Pancreas (tissue), 10 donors: Measurements from ENCODE around the gene MAP7D3. TPM values are rescaled to one million over a fixed set of nuclear protein-coding genes. Genes with fewer than 3 reads are reported as not detected.

Experiments used
- ATAC-seq, 4 donors: fragments of 200-7000 bp; cut with Tn5 transposase; one replicate each; pipeline versions ENCODE4 v1.8.0 to v1.9.1; 2020; ENCODE audit warnings: mild to moderate bottlenecking in 4 of 4, moderate library complexity in 4 of 4
- DNase-seq, 6 donors: peaks; one replicate each; pipeline ENCODE4 v3.0.0-alpha.2; 2020
- FAIRE-seq: peaks from 2 replicates; lab custom pipeline; 2012; peaks lifted over from hg19 to GRCh38; lab: Jason Lieb, UNC
- H3K27ac ChIP-seq, 4 donors: fragments of 200-600 bp; sonication (generic); 1 replicate in 3 of 4; 2 replicates in 1 of 4; pipeline versions ENCODE4 v1.5.0 to v1.8.0; 2020
- H3K27me3 ChIP-seq, 4 donors: fragments of 200-600 bp; one replicate each; pipeline ENCODE4 v1.8.0; 2021
- H3K36me3 ChIP-seq, 3 donors: fragments of 200-600 bp; sonication (generic) in 1 of 3; one replicate each; pipeline versions ENCODE4 v1.5.0 to v1.8.0; 2020 to 2021
- H3K4me1 ChIP-seq, 3 donors: fragments of 200-600 bp; one replicate each; pipeline ENCODE4 v1.8.0; 2021
- H3K4me3 ChIP-seq, 4 donors: fragments of 200-600 bp; sonication (generic) in 2 of 4; one replicate each; pipeline versions ENCODE4 v1.5.0 to v1.8.0; 2020 to 2021
- H3K9me3 ChIP-seq, 4 donors: fragments of 200-600 bp; one replicate each; pipeline ENCODE4 v1.8.0; 2021
- CTCF ChIP-seq, 4 donors: fragments of 200-600 bp; sonication (generic) in 3 of 4; IDR thresholded peaks; one replicate each; pipeline versions ENCODE4 v1.5.0 to v1.8.0; 2021; ENCODE audit warnings: antibody characterized with exemption in 4 of 4
- WGBS, 2 donors: extraction: QIAGEN DNeasy Blood & Tissue Kit; methylation state at CpG; one replicate each; pipeline ENCODE4 v1.1.7; 2013; 5-methylcytosine and 5-hydroxymethylcytosine counted together
- intact Hi-C, 3 donors: fragments of 100-400 bp; cut with DNase I; formaldehyde crosslinking; loops; one replicate each; pipeline versions ENCODE4 v1.11.1 to v1.14.2; 2022
- polyA plus RNA-seq, 2 donors: library from polyadenylated mRNA; stranded (reverse); fragments of 200-250 nt; gene quantifications; one replicate each; pipeline ENCODE4 v1.2.3, GENCODE V29; 2013
- total RNA-seq, 6 donors: library from RNA; stranded (reverse); fragmentation: NEBNext Ultra II Directional in 4 of 6; extraction: Animal tissue kit (Norgen Biotek cat#: 25700) in 4 of 6; gene quantifications; one replicate each; pipeline versions ENCODE4 v1.2.1 to v1.2.4, GENCODE V29; 2021 to 2023
- donor health status: healthy with polysubstance abuse.
- donor health status: DM: no; HTN: no; CAD: no; lungs with moderate emphysema.
- donor health status: DM: no; HTN: no; CAD: no.
- donor health status: control.
- donor health status: control.
- donor health status: Bipolar disorder and iron deficiency.
- donor health status: DM: yes; HTN: yes; CAD: no.
- donor health status: DM: no; HTN: no; CAD: no.
- donor health status: DM: no; HTN: no; CAD: no.
- donor health status: DM: yes; HTN: yes; CAD: no.

The MAP7D3 gene
- total and polyA plus RNA-seq, 8 donors, result 1.1 to 3.6 (median 2.2) TPM

GRCh38 chrX:136199365-136199764 lies 51.8 kb downstream of the MAP7D3 start:
- intact Hi-C loops, result no loop called here
- H3K36me3 ChIP-seq, result no peaks in the 10 kb centered on the region
- H3K27me3 ChIP-seq, result peaks cover 0 to 8% (median 0%) of the 10 kb centered on the region in 4 donors
- H3K4me3 ChIP-seq, result no peak overlapping the region
- no peaks in the 10 kb centered on the region for H3K4me1 ChIP-seq
- no peak overlapping the region for H3K27ac ChIP-seq
- no peak for TF ChIP-seq CTCF (IDR thresholded peaks at IDR 0.05)
- 46 to 63% methylated on average over 4 of the region's 4 CpGs for WGBS, 2 donors
- H3K9me3 ChIP-seq, result no peaks in the 10 kb centered on the region
- no peak for DNase-seq
- no peak for FAIRE-seq
- no peak for ATAC-seq

- intact Hi-C loops, result no loop called here
- no peak for TF ChIP-seq CTCF (IDR thresholded peaks at IDR 0.05)
- no peak for FAIRE-seq
- ATAC-seq, result no peak
- no peaks in the 10 kb centered on the region for H3K36me3 ChIP-seq
- H3K4me3 ChIP-seq, result no peak overlapping the region
- 63 to 77% methylated on average over 6 of the region's 6 CpGs for WGBS, 2 donors
- H3K9me3 ChIP-seq, result no peaks in the 10 kb centered on the region
- no peak for DNase-seq
- peaks cover 0 to 8% (median 0%) of the 10 kb centered on the region in 4 donors for H3K27me3 ChIP-seq
- no peaks in the 10 kb centered on the region for H3K4me1 ChIP-seq
- no peak overlapping the region for H3K27ac ChIP-seq
Measured at GRCh38 chrX:136198678-136199243, 52.4 kb downstream of the MAP7D3 start.

GRCh38 chrX:136198010-136198409 lies 53.2 kb downstream of the MAP7D3 start:
- DNase-seq (no peak), FAIRE-seq (no peak), ATAC-seq (no peak)
- Histone ChIP-seq H3K36me3 (no peaks in the 10 kb centered on the region), H3K9me3 (no peaks in the 10 kb centered on the region), H3K27me3 (peaks cover 0 to 8% (median 0%) of the 10 kb centered on the region in 4 donors), H3K4me3 (no peak overlapping the region), H3K4me1 (no peaks in the 10 kb centered on the region), H3K27ac (no peak overlapping the region)
- no peak for TF ChIP-seq CTCF (IDR thresholded peaks at IDR 0.05)
- intact Hi-C loops, result no loop called here

GRCh38 chrX:136196691-136197155 lies 54.5 kb downstream of the MAP7D3 start:
- FAIRE-seq (peak; percentile 89), DNase-seq (no peak), ATAC-seq (no peak)
- H3K27ac ChIP-seq, result no peak overlapping the region
- peaks cover 0 to 8% (median 0%) of the 10 kb centered on the region in 4 donors for H3K27me3 ChIP-seq
- WGBS, 2 donors, result 68 to 73% methylated on average over 7 of the region's 7 CpGs
- no peaks in the 10 kb centered on the region for H3K9me3 ChIP-seq
- H3K4me1 ChIP-seq, result no peaks in the 10 kb centered on the region
- no peaks in the 10 kb centered on the region for H3K36me3 ChIP-seq
- intact Hi-C loops, result no loop called here
- no peak for TF ChIP-seq CTCF (IDR thresholded peaks at IDR 0.05)
- no peak overlapping the region for H3K4me3 ChIP-seq

GRCh38 chrX:136195247-136195646 lies 56.0 kb downstream of the MAP7D3 start:
- TF ChIP-seq CTCF (IDR thresholded peaks at IDR 0.05), result no peak
- no peak overlapping the region for H3K4me3 ChIP-seq
- ATAC-seq, result no peak
- 59 to 64% methylated on average over 4 of the region's 4 CpGs for WGBS, 2 donors
- peaks cover 0 to 8% (median 0%) of the 10 kb centered on the region in 4 donors for H3K27me3 ChIP-seq
- DNase-seq, result no peak
- intact Hi-C loops, result no loop called here
- no peaks in the 10 kb centered on the region for H3K36me3 ChIP-seq
- no peaks in the 10 kb centered on the region for H3K4me1 ChIP-seq
- H3K9me3 ChIP-seq, result no peaks in the 10 kb centered on the region
- FAIRE-seq, result peak; percentile 66
- H3K27ac ChIP-seq, result no peak overlapping the region
